SJCRH30 (cell line): ENCODE results near the gene AQP12A. TPM values are rescaled to one million over a fixed set of nuclear protein-coding genes. Genes with fewer than 3 reads are reported as not detected.
A peak's percentile ranks its signal among the peaks of the same experiment; 100 is the strongest.

Source experiments
- DNase-seq, 2 experiments: peaks; one replicate each; pipeline ENCODE4 v3.0.0-alpha.2; 2015 to 2020
- H3K27ac ChIP-seq: fragments of 250-450 bp; sonication (Bioruptor Pico); 2 replicates; pipeline ENCODE4 v1.5.1; 2020; ENCODE audit warnings: mild to moderate bottlenecking, moderate library complexity
- H3K27me3 ChIP-seq: fragments of 250-450 bp; sonication (Bioruptor Pico); 2 replicates; pipeline ENCODE4 v1.5.1; 2020; ENCODE audit warnings: mild to moderate bottlenecking, moderate library complexity
- H3K36me3 ChIP-seq: fragments of 250-450 bp; sonication (Bioruptor Pico); 2 replicates; pipeline ENCODE4 v1.5.1; 2020; ENCODE audit warnings: mild to moderate bottlenecking, moderate library complexity
- H3K4me1 ChIP-seq: fragments of 250-450 bp; sonication (Bioruptor Pico); 2 replicates; pipeline ENCODE4 v1.5.1; 2020; ENCODE audit warnings: mild to moderate bottlenecking, moderate library complexity
- H3K4me3 ChIP-seq: fragments of 250-450 bp; sonication (Bioruptor Pico); 2 replicates; pipeline ENCODE4 v1.5.1; 2020; ENCODE audit warnings: mild to moderate bottlenecking, moderate library complexity
- H3K9me3 ChIP-seq: fragments of 250-450 bp; sonication (Bioruptor Pico); replicated peaks from 2 replicates; pipeline ENCODE4 v1.5.1; 2020; ENCODE audit warnings: mild to moderate bottlenecking, moderate library complexity
- total RNA-seq: library from RNA; depleted of rRNA; stranded (reverse); fragments of >200 nt; shearing (Covaris generic); gene quantifications from 2 replicates; pipeline ENCODE4 v1.2.3, GENCODE V29; 2014

Gene AQP12A
- total RNA-seq, 1 experiment from 2014 or later = not detected

GRCh38 chr2:240716130-240716798, 24.6 kb downstream of the AQP12A start:
- H3K27me3 ChIP-seq = no peaks in the 10 kb centered on the region
- H3K4me3 ChIP-seq = no peak overlapping the region
- no peak overlapping the region for H3K27ac ChIP-seq
- DNase-seq = no peak
- H3K36me3 ChIP-seq = no peaks in the 10 kb centered on the region
- no peaks in the 10 kb centered on the region for H3K4me1 ChIP-seq
- no peaks in the 10 kb centered on the region for H3K9me3 ChIP-seq

GRCh38 chr2:240717181-240717641, 25.5 kb downstream of the AQP12A start:
- Histone ChIP-seq H3K9me3 (no peaks in the 10 kb centered on the region), H3K4me3 (no peak overlapping the region), H3K27me3 (no peaks in the 10 kb centered on the region)

GRCh38 chr2:240717681-240718581, 26.3 kb downstream of the AQP12A start:
- no peak for DNase-seq
- H3K36me3 ChIP-seq = no peaks in the 10 kb centered on the region
- no peak overlapping the region for H3K27ac ChIP-seq
- no peaks in the 10 kb centered on the region for H3K4me1 ChIP-seq
- no peaks in the 10 kb centered on the region for H3K9me3 ChIP-seq
- H3K4me3 ChIP-seq = no peak overlapping the region
- no peaks in the 10 kb centered on the region for H3K27me3 ChIP-seq

More at GRCh38 chr2:240717181-240717641, 25.5 kb downstream of the AQP12A start:
- H3K27ac ChIP-seq = no peak overlapping the region
- no peaks in the 10 kb centered on the region for H3K36me3 ChIP-seq
- no peak for DNase-seq
- no peaks in the 10 kb centered on the region for H3K4me1 ChIP-seq

GRCh38 chr2:240718896-240719490, 27.3 kb downstream of the AQP12A start:
- H3K9me3 ChIP-seq = no peaks in the 10 kb centered on the region
- no peak overlapping the region for H3K27ac ChIP-seq
- no peak for DNase-seq
- H3K4me1 ChIP-seq = no peaks in the 10 kb centered on the region
- no peaks in the 10 kb centered on the region for H3K27me3 ChIP-seq
- no peak overlapping the region for H3K4me3 ChIP-seq
- H3K36me3 ChIP-seq = no peaks in the 10 kb centered on the region

DNA sequence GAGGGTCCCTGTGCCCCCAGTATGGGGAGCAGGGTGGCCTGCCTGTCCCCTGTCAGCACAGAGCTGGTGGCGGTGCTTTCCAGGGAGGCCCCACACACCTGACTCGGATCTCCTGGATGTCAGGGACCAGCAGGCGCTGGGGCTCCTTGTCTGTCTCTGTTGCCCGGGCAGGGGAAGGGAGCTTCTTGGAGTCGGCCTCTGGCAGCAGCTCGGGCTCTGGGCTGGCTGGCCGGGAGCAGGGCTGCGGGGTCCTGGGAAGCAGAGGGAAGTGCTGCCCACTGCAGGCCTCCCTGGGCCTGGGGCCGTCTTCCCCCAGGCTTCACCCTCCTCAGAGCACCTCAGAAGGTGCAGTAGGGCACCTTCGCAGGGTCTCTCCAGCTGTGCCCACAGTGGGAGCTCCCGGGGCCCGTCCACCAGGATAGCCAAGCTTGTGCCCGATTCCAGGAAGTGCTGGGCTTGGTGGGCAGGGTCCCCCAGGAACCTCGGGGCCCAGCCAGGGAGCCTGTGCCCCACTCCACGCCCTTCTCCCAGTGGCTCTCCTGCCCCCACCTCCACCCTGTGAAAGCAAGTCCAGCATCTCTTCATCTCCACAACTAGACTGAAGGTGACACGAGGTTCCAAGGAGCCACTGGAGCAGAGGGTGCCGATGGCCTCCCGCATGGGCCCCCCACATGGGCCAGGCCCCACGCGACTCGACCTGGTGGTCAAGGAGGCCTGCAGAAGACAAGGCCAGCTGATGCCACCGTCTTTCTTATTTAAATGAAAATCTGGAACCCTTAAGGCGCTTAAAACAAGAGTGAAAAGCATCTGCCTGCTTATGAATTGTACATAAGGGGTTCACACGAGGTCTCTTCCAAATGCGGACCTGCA, 28.2 kb downstream of the AQP12A start:
- no peak overlapping the region for H3K27ac ChIP-seq
- no peaks in the 10 kb centered on the region for H3K36me3 ChIP-seq
- no peak for DNase-seq
- H3K4me3 ChIP-seq = no peak overlapping the region
- peaks cover under 1% of the 10 kb centered on the region for H3K4me1 ChIP-seq
- no peaks in the 10 kb centered on the region for H3K27me3 ChIP-seq
- H3K9me3 ChIP-seq = no peaks in the 10 kb centered on the region

DNA sequence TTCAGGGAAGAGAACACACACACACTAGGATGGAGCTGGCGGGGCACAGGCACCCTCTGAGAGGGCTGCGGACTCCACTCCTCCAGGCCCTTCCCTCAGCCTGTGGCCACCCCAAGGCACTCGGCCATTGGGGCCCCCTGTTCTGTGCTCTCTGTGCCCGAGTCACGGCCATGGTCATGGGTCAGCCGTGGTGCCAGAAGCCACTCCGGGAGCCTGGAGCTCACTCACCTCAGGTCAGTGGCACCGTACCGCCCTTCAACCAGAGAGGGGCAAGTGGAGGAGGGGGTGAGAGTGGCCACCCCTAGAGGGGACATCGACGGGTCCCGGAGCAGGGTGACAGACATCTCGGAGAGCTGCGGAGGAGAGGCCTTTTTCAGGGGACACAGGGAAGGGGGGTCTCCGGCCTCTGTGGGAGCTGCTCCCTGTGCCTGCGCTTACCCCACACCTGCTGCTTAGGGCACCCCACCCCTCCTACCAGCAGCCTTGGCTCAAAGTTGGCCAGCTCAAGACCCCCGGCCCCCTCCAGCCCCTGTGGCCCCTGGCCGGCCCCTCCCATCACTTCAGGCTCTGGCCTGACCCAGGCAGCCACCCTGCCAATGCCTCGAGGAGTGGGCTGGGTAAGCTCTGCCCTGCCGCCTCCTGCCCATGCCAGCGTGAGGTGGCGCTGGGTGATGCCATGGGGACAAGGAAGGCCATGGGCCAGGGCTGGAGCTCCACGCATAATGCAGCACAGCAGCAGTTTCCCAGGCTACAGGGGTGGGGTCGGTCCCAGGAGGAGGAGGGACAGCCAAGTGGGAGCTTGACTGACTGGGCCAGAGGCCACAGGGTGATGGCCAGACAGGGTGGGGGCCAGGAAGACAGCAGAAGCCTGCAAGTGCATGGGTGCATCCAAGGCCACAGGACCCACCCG, 29.3 kb downstream of the AQP12A start:
- H3K9me3 ChIP-seq = no peaks in the 10 kb centered on the region
- H3K4me3 ChIP-seq = no peak overlapping the region
- H3K27me3 ChIP-seq = no peaks in the 10 kb centered on the region
- no peak overlapping the region for H3K27ac ChIP-seq
- DNase-seq = no peak
- H3K36me3 ChIP-seq = no peaks in the 10 kb centered on the region
- H3K4me1 ChIP-seq = peaks cover 11% of the 10 kb centered on the region

GRCh38 chr2:240721596-240722180, 30.0 kb downstream of the AQP12A start:
- Histone ChIP-seq H3K4me1 (peaks cover 13% of the 10 kb centered on the region), H3K9me3 (no peaks in the 10 kb centered on the region), H3K27ac (no peak overlapping the region), H3K4me3 (no peak overlapping the region), H3K27me3 (no peaks in the 10 kb centered on the region), H3K36me3 (no peaks in the 10 kb centered on the region)
- DNase-seq = no peak

DNA sequence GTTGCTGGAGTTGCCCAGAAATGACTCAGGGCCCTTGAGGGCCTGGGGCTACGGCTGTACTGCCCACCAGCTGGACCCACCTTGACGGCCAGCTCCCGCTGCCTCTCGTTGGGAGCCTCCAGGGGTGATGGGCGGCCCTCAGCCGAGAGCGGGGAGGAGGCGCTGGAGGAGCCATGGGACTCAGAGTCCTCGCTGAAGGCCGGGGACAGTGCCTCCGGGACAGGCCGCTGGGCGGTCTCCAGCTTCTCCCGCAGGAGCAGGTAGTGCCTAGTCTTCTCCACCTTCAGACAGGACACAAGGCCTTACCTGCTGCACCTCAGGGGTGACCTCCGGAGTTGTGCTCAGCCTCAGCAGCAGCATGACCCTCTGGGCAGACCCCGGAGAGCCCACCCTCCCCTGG, 30.7 kb downstream of the AQP12A start:
- H3K4me3 ChIP-seq = no peak overlapping the region
- DNase-seq = no peak
- H3K4me1 ChIP-seq = peaks cover 13% of the 10 kb centered on the region
- no peaks in the 10 kb centered on the region for H3K36me3 ChIP-seq
- no peak overlapping the region for H3K27ac ChIP-seq
- no peaks in the 10 kb centered on the region for H3K9me3 ChIP-seq
- H3K27me3 ChIP-seq = no peaks in the 10 kb centered on the region

DNA sequence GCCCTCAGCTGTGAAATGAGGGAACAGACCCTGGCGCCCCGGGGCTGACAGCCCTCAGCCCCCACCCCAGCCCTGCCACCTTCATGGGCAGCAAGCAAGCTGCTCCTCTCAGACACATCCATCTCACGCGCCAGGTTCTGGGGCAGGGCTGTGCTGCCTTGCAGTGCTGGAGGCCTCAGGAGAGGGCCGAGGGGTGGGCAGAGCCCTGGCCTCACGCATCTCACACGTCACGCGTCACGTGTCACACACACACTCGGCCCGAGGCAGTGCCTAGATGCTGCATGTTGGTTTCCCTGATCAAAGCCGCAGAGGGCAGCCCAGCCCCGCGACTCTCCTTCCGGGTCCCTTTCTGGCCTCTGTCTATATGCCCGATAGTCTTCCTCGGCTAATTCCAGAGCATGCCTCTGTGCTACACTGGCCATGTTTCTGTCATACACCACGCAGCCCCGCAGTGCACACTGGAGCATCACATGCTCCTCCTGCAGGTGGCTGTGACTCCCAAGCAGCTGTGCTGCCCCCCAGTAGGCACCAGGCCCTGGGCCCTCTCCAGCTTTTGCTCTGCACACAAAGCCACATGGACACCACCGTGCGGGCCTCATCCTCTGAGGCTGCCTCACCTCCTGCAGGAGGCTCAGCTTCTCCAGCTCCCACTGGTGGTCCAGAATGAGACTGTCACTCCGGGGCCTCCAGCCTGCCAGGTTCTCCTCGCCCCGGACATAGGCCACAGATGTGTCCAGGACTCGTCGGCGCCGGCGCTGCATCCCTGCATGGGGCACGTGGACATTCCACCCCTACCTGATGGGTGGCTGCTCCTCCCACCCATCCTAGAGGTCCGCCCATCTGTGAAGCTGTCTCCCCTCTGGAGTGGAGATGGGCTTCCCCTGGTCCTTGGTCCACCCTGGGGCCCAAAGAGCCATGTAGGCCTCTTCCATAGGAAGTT, 31.4 kb downstream of the AQP12A start:
- Histone ChIP-seq H3K4me1 (peaks cover 13% of the 10 kb centered on the region), H3K36me3 (no peaks in the 10 kb centered on the region), H3K9me3 (no peaks in the 10 kb centered on the region), H3K27ac (no peak overlapping the region), H3K4me3 (no peak overlapping the region), H3K27me3 (no peaks in the 10 kb centered on the region)
- no peak for DNase-seq

GRCh38 chr2:240723851-240724250, 32.2 kb downstream of the AQP12A start:
- no peaks in the 10 kb centered on the region for H3K36me3 ChIP-seq
- H3K27me3 ChIP-seq = no peaks in the 10 kb centered on the region

DNA sequence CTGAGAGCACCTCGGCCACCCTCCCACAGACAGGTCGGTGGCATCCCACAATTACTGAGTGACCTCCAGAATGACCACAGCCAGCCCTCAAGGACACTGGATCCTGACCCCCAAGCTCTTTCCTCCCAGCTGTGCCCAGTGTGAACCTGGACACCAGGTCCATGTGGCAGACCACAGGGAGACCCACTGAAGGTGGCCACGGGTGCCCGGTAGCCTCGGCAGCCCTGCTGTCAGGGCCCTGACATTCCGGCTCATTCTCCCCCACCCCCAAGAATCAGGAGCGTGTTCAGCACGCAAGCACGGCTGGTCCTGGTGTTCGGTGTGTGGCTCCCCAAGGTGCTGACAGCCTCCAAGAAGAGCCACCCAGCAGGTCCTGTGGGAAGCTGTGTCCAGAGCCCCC, 32.8 kb downstream of the AQP12A start:
- H3K4me3 ChIP-seq = no peak overlapping the region
- H3K9me3 ChIP-seq = no peaks in the 10 kb centered on the region
- H3K36me3 ChIP-seq = no peaks in the 10 kb centered on the region
- peaks cover 13% of the 10 kb centered on the region for H3K4me1 ChIP-seq
- H3K27me3 ChIP-seq = no peaks in the 10 kb centered on the region
- no peak for DNase-seq
- peak overlapping the region; percentile 96; the same call in 1 of the 2 replicates for H3K27ac ChIP-seq

More at GRCh38 chr2:240723851-240724250, 32.2 kb downstream of the AQP12A start:
- no peak overlapping the region for H3K27ac ChIP-seq
- no peak for DNase-seq
- H3K4me1 ChIP-seq = peaks cover 13% of the 10 kb centered on the region
- H3K4me3 ChIP-seq = no peak overlapping the region
- no peaks in the 10 kb centered on the region for H3K9me3 ChIP-seq

- H3K27me3 ChIP-seq = no peaks in the 10 kb centered on the region
- peaks cover 13% of the 10 kb centered on the region for H3K4me1 ChIP-seq
- H3K4me3 ChIP-seq = no peak overlapping the region
- H3K27ac ChIP-seq = peak overlapping the region; percentile 96
- no peaks in the 10 kb centered on the region for H3K36me3 ChIP-seq
- no peaks in the 10 kb centered on the region for H3K9me3 ChIP-seq
- DNase-seq = no peak
Measured at GRCh38 chr2:240725266-240725665, 33.6 kb downstream of the AQP12A start.
